ENCODE results near the gene CENPX.

CENPX gene

GRCh38 chr17:82022310-82022980 lies at the start of gene CENPX:
CENPX (minus strand) TSS chr17:82022878; CDS start chr17:82022861, 17 bp downstream.
- Histone ChIP-seq H3K9ac (peak within 1 kb of the TSS; percentile 43), H3K27ac (peak within 1 kb of the TSS; percentile 24)

GRCh38 chr17:82070611-82071010 lies 47.9 kb upstream of the CENPX start:
- Histone ChIP-seq H2AFZ (no peak overlapping the region), H3K4me2 (ENCODE audit: low read length) (no peak overlapping the region)

More at GRCh38 chr17:82022310-82022980, at the start of gene CENPX:
- Histone ChIP-seq H3K9me3 (ENCODE audit: control insufficient read depth, low read length) (no peaks in the 10 kb centered on the region), H3K36me3 (ENCODE audit: control insufficient read depth, insufficient read depth, low read length) (no peaks in the 10 kb centered on the region), H3K4me1 (peaks cover 16% of the 10 kb centered on the region), H2AFZ (peak within 1 kb of the TSS; percentile 88), H3K4me2 (ENCODE audit: low read length) (peak within 1 kb of the TSS; percentile 95), H3K4me3 (ENCODE audit: low read depth, low read length) (peak within 1 kb of the TSS; percentile 78), H3K79me2 (peaks cover 2% of the 10 kb centered on the region), H3K27me3 (ENCODE audit: control insufficient read depth, insufficient read depth, low read length) (no peaks in the 10 kb centered on the region)
- TF ChIP-seq, protein P1, sequence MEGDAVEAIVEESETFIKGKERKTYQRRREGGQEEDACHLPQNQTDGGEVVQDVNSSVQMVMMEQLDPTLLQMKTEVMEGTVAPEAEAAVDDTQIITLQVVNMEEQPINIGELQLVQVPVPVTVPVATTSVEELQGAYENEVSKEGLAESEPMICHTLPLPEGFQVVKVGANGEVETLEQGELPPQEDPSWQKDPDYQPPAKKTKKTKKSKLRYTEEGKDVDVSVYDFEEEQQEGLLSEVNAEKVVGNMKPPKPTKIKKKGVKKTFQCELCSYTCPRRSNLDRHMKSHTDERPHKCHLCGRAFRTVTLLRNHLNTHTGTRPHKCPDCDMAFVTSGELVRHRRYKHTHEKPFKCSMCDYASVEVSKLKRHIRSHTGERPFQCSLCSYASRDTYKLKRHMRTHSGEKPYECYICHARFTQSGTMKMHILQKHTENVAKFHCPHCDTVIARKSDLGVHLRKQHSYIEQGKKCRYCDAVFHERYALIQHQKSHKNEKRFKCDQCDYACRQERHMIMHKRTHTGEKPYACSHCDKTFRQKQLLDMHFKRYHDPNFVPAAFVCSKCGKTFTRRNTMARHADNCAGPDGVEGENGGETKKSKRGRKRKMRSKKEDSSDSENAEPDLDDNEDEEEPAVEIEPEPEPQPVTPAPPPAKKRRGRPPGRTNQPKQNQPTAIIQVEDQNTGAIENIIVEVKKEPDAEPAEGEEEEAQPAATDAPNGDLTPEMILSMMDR (IDR thresholded peaks at IDR 0.05), result no peak

DNA sequence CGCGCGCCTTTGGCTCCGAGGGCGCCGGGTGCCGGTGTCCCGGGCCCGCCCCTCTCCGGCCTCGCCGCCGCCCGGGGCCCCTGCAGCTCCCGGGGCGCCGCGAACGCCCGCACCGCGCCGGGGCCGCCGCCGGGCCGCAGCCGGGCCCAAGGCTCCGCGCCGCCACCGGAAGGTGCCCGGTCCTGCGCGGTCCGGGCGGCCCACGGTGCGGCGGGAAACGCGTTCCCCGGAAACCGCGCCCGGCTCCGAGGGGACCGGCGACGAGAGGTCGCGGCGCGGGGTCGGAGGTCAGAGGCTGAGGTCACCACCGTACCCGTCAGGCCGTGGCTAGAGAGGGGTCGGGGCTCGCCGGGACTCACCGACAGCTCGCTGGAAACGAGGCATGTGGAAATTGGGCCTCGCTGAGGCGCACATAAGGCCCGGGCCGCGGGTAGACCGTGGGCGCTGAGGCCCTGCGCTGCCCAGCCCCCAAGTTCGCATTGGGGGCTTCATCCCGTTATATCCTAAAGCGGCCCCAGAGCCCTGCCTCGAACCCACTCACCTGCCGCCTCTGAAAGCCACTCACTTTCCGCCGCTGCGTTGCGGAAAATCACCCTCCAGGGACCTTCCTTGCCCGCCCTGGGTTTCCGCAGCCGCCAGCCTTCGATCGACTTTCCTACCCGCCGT lies 43.1 kb upstream of the CENPX start, which contains the start of gene DUS1L:
Gene DUS1L (minus strand): TSS at position 167 of the 666 bp plus-strand sequence. CDS start 745 bp downstream, outside the sequence.
- H3K36me3 ChIP-seq (ENCODE audit: control insufficient read depth, insufficient read depth, low read length), result no peaks in the 10 kb centered on the region
- peak within 1 kb of the TSS; percentile 70 for H3K4me3 ChIP-seq (ENCODE audit: low read depth, low read length)
- TF ChIP-seq, protein P1 (IDR thresholded peaks at IDR 0.05), result no peak
- no peaks in the 10 kb centered on the region for H3K27me3 ChIP-seq (ENCODE audit: control insufficient read depth, insufficient read depth, low read length)
- peak within 1 kb of the TSS; percentile 96 for H3K4me2 ChIP-seq (ENCODE audit: low read length)
- peak within 1 kb of the TSS; percentile 96 for H2AFZ ChIP-seq
- H3K79me2 ChIP-seq, result no peaks in the 10 kb centered on the region
- peaks cover 13% of the 10 kb centered on the region for H3K4me1 ChIP-seq
- no peaks in the 10 kb centered on the region for H3K9me3 ChIP-seq (ENCODE audit: control insufficient read depth, low read length)
- H3K9ac ChIP-seq, result peak within 1 kb of the TSS; percentile 83
- H3K27ac ChIP-seq, result peak within 1 kb of the TSS; percentile 64

More at GRCh38 chr17:82070611-82071010, 47.9 kb upstream of the CENPX start:
- Histone ChIP-seq H3K27me3 (ENCODE audit: control insufficient read depth, insufficient read depth, low read length) (no peaks in the 10 kb centered on the region), H3K36me3 (ENCODE audit: control insufficient read depth, insufficient read depth, low read length) (no peaks in the 10 kb centered on the region), H3K79me2 (no peaks in the 10 kb centered on the region), H3K9me3 (ENCODE audit: control insufficient read depth, low read length) (no peaks in the 10 kb centered on the region), H3K27ac (no peak overlapping the region), H3K4me1 (peaks cover 5% of the 10 kb centered on the region), H3K9ac (no peak overlapping the region), H3K4me3 (ENCODE audit: low read depth, low read length) (no peak overlapping the region)
- TF ChIP-seq, protein P1 (IDR thresholded peaks at IDR 0.05), result no peak

DNA sequence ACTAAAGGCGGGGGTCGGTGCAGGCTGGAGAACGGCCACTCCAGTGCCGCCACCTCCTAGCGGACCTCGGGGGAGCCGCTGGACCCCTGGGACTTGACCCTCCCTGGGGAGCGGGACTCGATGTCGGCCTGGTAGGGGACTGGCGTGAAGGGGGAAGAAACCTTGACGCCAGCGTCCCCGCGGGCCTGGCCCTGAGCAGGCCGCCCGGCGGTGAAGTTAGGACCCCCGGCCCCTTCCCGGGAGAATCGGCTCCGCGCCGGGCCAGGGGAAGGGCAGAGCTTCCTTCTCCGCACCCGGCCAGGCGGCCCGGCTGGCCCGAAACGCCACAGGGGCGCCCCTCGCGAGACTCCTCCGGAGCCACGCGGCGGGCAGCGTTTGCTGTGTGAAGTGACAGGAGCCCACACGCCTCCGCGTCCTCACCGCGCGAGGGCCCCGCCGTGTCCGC lies 42.5 kb upstream of the CENPX start:
- peak overlapping the region; percentile 42 for H3K27ac ChIP-seq
- peak overlapping the region; percentile 70 for H3K4me3 ChIP-seq (ENCODE audit: low read depth, low read length)
- TF ChIP-seq, protein P1 (IDR thresholded peaks at IDR 0.05), result no peak
- no peaks in the 10 kb centered on the region for H3K36me3 ChIP-seq (ENCODE audit: control insufficient read depth, insufficient read depth, low read length)
- peak overlapping the region; percentile 91 for H3K4me2 ChIP-seq (ENCODE audit: low read length)
- peak overlapping the region; percentile 83 for H3K9ac ChIP-seq
- no peaks in the 10 kb centered on the region for H3K27me3 ChIP-seq (ENCODE audit: control insufficient read depth, insufficient read depth, low read length)
- H3K4me1 ChIP-seq, result peaks cover 13% of the 10 kb centered on the region
- no peaks in the 10 kb centered on the region for H3K79me2 ChIP-seq
- no peaks in the 10 kb centered on the region for H3K9me3 ChIP-seq (ENCODE audit: control insufficient read depth, low read length)
- peak overlapping the region; percentile 66 for H2AFZ ChIP-seq
